ENCODE measurements around the gene ARHGAP32. TPM values are rescaled to one million over a fixed set of nuclear protein-coding genes. Genes with fewer than 3 reads are reported as not detected.
A peak's percentile ranks its signal among the peaks of the same experiment; 100 is the strongest.

The ARHGAP32 gene
- total RNA-seq, 1 experiment from 2014 or later = 54.0 TPM

GRCh38 chr11:128933481-128934178 is 258.5 kb downstream of the ARHGAP32 start:
- CTCF ChIA-PET = interaction anchor here (0.5 to 2.1 kb wide), 3 partner anchors 23 to 489 kb away, joined by 3 to 5 read pairs (median 4); no protein-coding TSS in a partner anchor
- Histone ChIP-seq H3K27me3 (replicated peaks; ENCODE audit: control insufficient read depth, insufficient read depth, low read length) (no peaks in the 10 kb centered on the region), H3K9me3 (no peaks in the 10 kb centered on the region), H3K4me3 (ENCODE audit: low read depth, low read length) (no peak overlapping the region), H3K4me1 (no peaks in the 10 kb centered on the region), H3K36me3 (ENCODE audit: control insufficient read depth, insufficient read depth, low read length) (no peaks in the 10 kb centered on the region)
- H3K4me1 Mint-ChIP-seq (ENCODE audit: low read depth, unreplicated experiment) = no peaks in the 10 kb centered on the region
- no peak overlapping the region for H3K27ac Mint-ChIP-seq (ENCODE audit: unreplicated experiment)
- H3K36me3 Mint-ChIP-seq (ENCODE audit: insufficient read depth, unreplicated experiment) = no peaks in the 10 kb centered on the region
- TF ChIP-seq, protein P1, sequence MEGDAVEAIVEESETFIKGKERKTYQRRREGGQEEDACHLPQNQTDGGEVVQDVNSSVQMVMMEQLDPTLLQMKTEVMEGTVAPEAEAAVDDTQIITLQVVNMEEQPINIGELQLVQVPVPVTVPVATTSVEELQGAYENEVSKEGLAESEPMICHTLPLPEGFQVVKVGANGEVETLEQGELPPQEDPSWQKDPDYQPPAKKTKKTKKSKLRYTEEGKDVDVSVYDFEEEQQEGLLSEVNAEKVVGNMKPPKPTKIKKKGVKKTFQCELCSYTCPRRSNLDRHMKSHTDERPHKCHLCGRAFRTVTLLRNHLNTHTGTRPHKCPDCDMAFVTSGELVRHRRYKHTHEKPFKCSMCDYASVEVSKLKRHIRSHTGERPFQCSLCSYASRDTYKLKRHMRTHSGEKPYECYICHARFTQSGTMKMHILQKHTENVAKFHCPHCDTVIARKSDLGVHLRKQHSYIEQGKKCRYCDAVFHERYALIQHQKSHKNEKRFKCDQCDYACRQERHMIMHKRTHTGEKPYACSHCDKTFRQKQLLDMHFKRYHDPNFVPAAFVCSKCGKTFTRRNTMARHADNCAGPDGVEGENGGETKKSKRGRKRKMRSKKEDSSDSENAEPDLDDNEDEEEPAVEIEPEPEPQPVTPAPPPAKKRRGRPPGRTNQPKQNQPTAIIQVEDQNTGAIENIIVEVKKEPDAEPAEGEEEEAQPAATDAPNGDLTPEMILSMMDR (IDR thresholded peaks at IDR 0.05; ENCODE audit: insufficient read depth in 1 of 2, low read depth in 1 of 2, low read length in 1 of 2, severe bottlenecking in 1 of 2, unreplicated experiment in 1 of 2) = no peak
- no peak overlapping the region for H3K4me3 Mint-ChIP-seq (ENCODE audit: unreplicated experiment)
- no peak for DNase-seq
- no peaks in the 10 kb centered on the region for H3K9me3 Mint-ChIP-seq (ENCODE audit: unreplicated experiment)
- no TSS peak for BruUV-seq (replicated peaks)
- POLR2A ChIA-PET = no interaction called here
- peaks cover 8% of the 10 kb centered on the region for H3K27me3 Mint-ChIP-seq (ENCODE audit: insufficient read depth, unreplicated experiment)
- intact Hi-C loops (cut with micrococcal nuclease; ENCODE audit: unreplicated experiment) = no loop called here

GRCh38 chr11:128931668-128932067 is 260.5 kb downstream of the ARHGAP32 start:
- Mint-ChIP-seq H3K9me3 (ENCODE audit: unreplicated experiment) (no peaks in the 10 kb centered on the region), H3K36me3 (ENCODE audit: insufficient read depth, unreplicated experiment) (no peaks in the 10 kb centered on the region), H3K27me3 (ENCODE audit: insufficient read depth, unreplicated experiment) (peaks cover 18% of the 10 kb centered on the region), H3K4me3 (ENCODE audit: unreplicated experiment) (no peak overlapping the region), H3K27ac (ENCODE audit: unreplicated experiment) (no peak overlapping the region), H3K4me1 (ENCODE audit: low read depth, unreplicated experiment) (no peaks in the 10 kb centered on the region)
- intact Hi-C loops (cut with micrococcal nuclease; ENCODE audit: unreplicated experiment) = no loop called here
- Histone ChIP-seq H3K36me3 (ENCODE audit: control insufficient read depth, insufficient read depth, low read length) (no peaks in the 10 kb centered on the region), H3K4me3 (ENCODE audit: low read depth, low read length) (no peak overlapping the region), H3K27me3 (replicated peaks; ENCODE audit: control insufficient read depth, insufficient read depth, low read length) (no peaks in the 10 kb centered on the region; the same call in 1 of the 2 replicates), H3K4me1 (no peaks in the 10 kb centered on the region), H3K9me3 (no peaks in the 10 kb centered on the region)
- POLR2A ChIA-PET = no interaction called here
- no TSS peak for BruUV-seq (replicated peaks)
- TF ChIP-seq, protein P1 (IDR thresholded peaks at IDR 0.05; ENCODE audit: insufficient read depth in 1 of 2, low read depth in 1 of 2, low read length in 1 of 2, severe bottlenecking in 1 of 2, unreplicated experiment in 1 of 2) = no peak
- DNase-seq = peak in 1 of 2 experiments; percentile 26
- CTCF ChIA-PET = interaction anchor here (1.0 kb wide), 1 partner anchor 16 kb away, joined by 3 read pairs; no protein-coding TSS in a partner anchor

GRCh38 chr11:128931066-128931465 is 261.1 kb downstream of the ARHGAP32 start:
- Mint-ChIP-seq H3K27ac (ENCODE audit: unreplicated experiment) (no peak overlapping the region), H3K4me1 (ENCODE audit: low read depth, unreplicated experiment) (no peaks in the 10 kb centered on the region), H3K36me3 (ENCODE audit: insufficient read depth, unreplicated experiment) (no peaks in the 10 kb centered on the region), H3K4me3 (ENCODE audit: unreplicated experiment) (no peak overlapping the region), H3K9me3 (ENCODE audit: unreplicated experiment) (no peaks in the 10 kb centered on the region), H3K27me3 (ENCODE audit: insufficient read depth, unreplicated experiment) (peaks cover 18% of the 10 kb centered on the region)
- ChIA-PET CTCF (interaction anchor here (1.0 kb wide), 1 partner anchor 16 kb away, joined by 3 read pairs; no protein-coding TSS in a partner anchor), POLR2A (no interaction called here)
- DNase-seq = no peak
- TF ChIP-seq, protein P1 (IDR thresholded peaks at IDR 0.05; ENCODE audit: insufficient read depth in 1 of 2, low read depth in 1 of 2, low read length in 1 of 2, severe bottlenecking in 1 of 2, unreplicated experiment in 1 of 2) = no peak
- Histone ChIP-seq H3K27me3 (replicated peaks; ENCODE audit: control insufficient read depth, insufficient read depth, low read length) (no peaks in the 10 kb centered on the region; the same call in 1 of the 2 replicates), H3K4me1 (no peaks in the 10 kb centered on the region), H3K36me3 (ENCODE audit: control insufficient read depth, insufficient read depth, low read length) (no peaks in the 10 kb centered on the region), H3K9me3 (no peaks in the 10 kb centered on the region), H3K4me3 (ENCODE audit: low read depth, low read length) (no peak overlapping the region)
- intact Hi-C loops (cut with micrococcal nuclease; ENCODE audit: unreplicated experiment) = no loop called here
- no TSS peak for BruUV-seq (replicated peaks)
